A549 (cell line): ENCODE results near the gene AKAP8L. TPM values are rescaled to one million over a fixed set of nuclear protein-coding genes. Genes with fewer than 3 reads are reported as not detected.

Source experiments
- ATAC-seq, 2 experiments: fragments of 200-7000 bp in 1 of 2; fragments of >200 bp in 1 of 2; cut with Nextera tagmentation in 1 of 2; cut with Tn5 transposase in 1 of 2; 3 replicates each; pipeline versions ENCODE4 v1.8.0 to v1.9.1; 2018 to 2020; ENCODE audit warnings: mild to moderate bottlenecking in 1 of 2, moderate library complexity in 1 of 2
- CTCF ChIA-PET: fragments of 300-600 bp; sonication (Branson Sonifier 250); formaldehyde crosslinking; extraction: SDS; loops from one replicate; lab custom pipeline; 2021; ENCODE audit warnings: antibody characterized with exemption, inconsistent platforms; lab: Yijun Ruan, JAX
- POLR2A ChIA-PET: fragments of 350-600 bp; formaldehyde crosslinking; extraction: SDS; loops from one replicate; lab custom pipeline; 2021; ENCODE audit warnings: antibody characterized with exemption, inconsistent platforms; lab: Yijun Ruan, JAX
- DNase-seq, 2 experiments: peaks; one replicate each; pipeline versions ENCODE4 v3.0.0 to v3.0.0-alpha.2; 2011 to 2016; ENCODE audit warnings: low read depth in 1 of 2, low spot score in 1 of 2
- FAIRE-seq: peaks from 2 replicates; lab custom pipeline; 2011; peaks lifted over from hg19 to GRCh38; lab: Jason Lieb, UNC
- H3K27ac ChIP-seq, 2 experiments: fragments of >200 bp; sonication (Bioruptor Twin); formaldehyde crosslinking; 3 replicates each; pipeline ENCODE4 v1.5.1; 2016 to 2017
- H3K4me1 ChIP-seq: fragments of >200 bp; sonication (Bioruptor Twin); formaldehyde crosslinking; 3 replicates; pipeline ENCODE4 v1.6.1; 2016
- H3K4me2 ChIP-seq: fragments of >200 bp; sonication (Bioruptor Twin); formaldehyde crosslinking; 3 replicates; pipeline ENCODE4 v1.6.1; 2016
- H3K4me3 ChIP-seq: fragments of >200 bp; sonication (Bioruptor Twin); formaldehyde crosslinking; 3 replicates; pipeline ENCODE4 v1.5.1; 2016
- H3K9me3 ChIP-seq: fragments of >200 bp; sonication (Bioruptor Twin); formaldehyde crosslinking; 3 replicates; pipeline ENCODE4 v1.6.1; 2016
- ATOH8 ChIP-seq: fragments of 250-450 bp; sonication (Bioruptor Pico); IDR thresholded peaks from 2 replicates; pipeline ENCODE4 v1.5.0; 2020; ENCODE audit warnings: low read depth, mild to moderate bottlenecking, moderate library complexity
- CBX2 ChIP-seq: fragments of 200-600 bp; sonication (generic); IDR thresholded peaks from 2 replicates; pipeline ENCODE4 v1.6.1; 2016; ENCODE audit warnings: low read depth, mild to moderate bottlenecking, borderline replicate concordance
- CHD4 ChIP-seq: fragments of 200-600 bp; sonication (generic); IDR thresholded peaks from 2 replicates; pipeline ENCODE4 v1.6.1; 2016; ENCODE audit warnings: antibody characterized with exemption, mild to moderate bottlenecking, borderline replicate concordance
- EP300 ChIP-seq, 2 experiments: fragments of >200 bp; sonication (Bioruptor Twin); formaldehyde crosslinking; IDR thresholded peaks; 2 replicates in 1 of 2; 3 replicates in 1 of 2; pipeline ENCODE4 v1.6.1; 2016 to 2017
- FOSB ChIP-seq: fragments of 250-450 bp; sonication (Bioruptor Pico); IDR thresholded peaks from 2 replicates; pipeline ENCODE4 v1.5.0; 2020; ENCODE audit warnings: mild to moderate bottlenecking, moderate library complexity
- FOXS1 ChIP-seq: fragments of 250-450 bp; sonication (Bioruptor Pico); IDR thresholded peaks from 2 replicates; pipeline ENCODE4 v1.5.0; 2020; ENCODE audit warnings: mild to moderate bottlenecking, moderate library complexity
- HDAC2 ChIP-seq: fragments of 200-600 bp; sonication (generic); IDR thresholded peaks from 2 replicates; pipeline ENCODE4 v1.6.1; 2016
- HOXA7 ChIP-seq: fragments of 250-450 bp; sonication (Bioruptor Pico); IDR thresholded peaks from 2 replicates; pipeline ENCODE4 v1.5.0; 2020; ENCODE audit warnings: mild to moderate bottlenecking, moderate library complexity
- JUNB ChIP-seq: fragments of >200 bp; sonication (Bioruptor Twin); formaldehyde crosslinking; IDR thresholded peaks from 2 replicates; pipeline ENCODE4 v1.6.1; 2016
- KDM1A ChIP-seq: fragments of 200-600 bp; sonication (generic); IDR thresholded peaks from 2 replicates; pipeline ENCODE4 v1.6.1; 2016; ENCODE audit warnings: low read depth, mild to moderate bottlenecking
- MAZ ChIP-seq: fragments of 150-350 bp; IDR thresholded peaks from 2 replicates; pipeline ENCODE4 v1.6.1; 2014; ENCODE audit warnings: antibody characterized with exemption, low read depth, low read length, borderline replicate concordance
- PBX3 ChIP-seq: IDR thresholded peaks from 2 replicates; pipeline ENCODE4 v1.6.1; 2012
- POLR2AphosphoS2 ChIP-seq: conservative IDR thresholded peaks from 2 replicates; pipeline ENCODE4 v1.6.1; 2012; ENCODE audit warnings: low read length, improper control_type of control experiment, inconsistent platforms
- RCOR1 ChIP-seq: fragments of 150-350 bp; IDR thresholded peaks from 2 replicates; pipeline ENCODE4 v1.6.1; 2014; ENCODE audit warnings: antibody characterized with exemption, low read length, low read depth
- RNF2 ChIP-seq: fragments of 200-600 bp; sonication (generic); IDR thresholded peaks from 2 replicates; pipeline ENCODE4 v1.6.1; 2016; ENCODE audit warnings: low read depth, mild to moderate bottlenecking, antibody characterized with exemption, moderate library complexity, borderline replicate concordance
- SMC3 ChIP-seq: fragments of >200 bp; sonication (Bioruptor Twin); formaldehyde crosslinking; IDR thresholded peaks from 3 replicates; pipeline ENCODE4 v1.6.1; 2018; ENCODE audit warnings: inconsistent platforms
- TFCP2L1 ChIP-seq: fragments of 250-450 bp; sonication (Bioruptor Pico); IDR thresholded peaks from 2 replicates; pipeline ENCODE4 v1.5.0; 2021; ENCODE audit warnings: mild to moderate bottlenecking
- TP53 ChIP-seq: fragments of 250-450 bp; sonication (Bioruptor Pico); IDR thresholded peaks from 2 replicates; pipeline ENCODE4 v1.5.0; 2021; ENCODE audit warnings: mild to moderate bottlenecking, moderate library complexity
- ZFP36 ChIP-seq: fragments of 450-650 bp; IDR thresholded peaks from 2 replicates; pipeline ENCODE4 v1.6.1; 2014; ENCODE audit warnings: borderline replicate concordance; ENCODE audit not compliant: partially characterized antibody
- ZNF302 ChIP-seq: fragments of 250-450 bp; sonication (Bioruptor Pico); IDR thresholded peaks from 2 replicates; pipeline ENCODE4 v1.9.0; 2021; ENCODE audit warnings: inconsistent platforms, mild to moderate bottlenecking, moderate library complexity
- whole genome bisulfite sequencing: methylation state at CpG from one replicate; pipeline ENCODE4 v1.1.6; 2017; ENCODE audit errors: missing lambda C conversion rate; 5-methylcytosine and 5-hydroxymethylcytosine counted together
- polyA plus RNA-seq, 4 experiments: library from polyadenylated mRNA; depleted of rRNA in 3 of 4; stranded (reverse); fragments of >200 nt; fragmentation: RNase III in 1 of 4; extraction: RNeasy Plus Mini Kit Qiagen cat#74134 plus additional on column Dnase treatment in 1 of 4; gene quantifications; 2 replicates in 3 of 4; 3 replicates in 1 of 4; pipeline ENCODE4 v1.2.3, GENCODE V29; 2011 to 2017
- TF ChIP-seq, protein P1 (sequence below): fragments of >200 bp; sonication (Bioruptor Twin); formaldehyde crosslinking; IDR thresholded peaks from 3 replicates; pipeline ENCODE4 v1.6.1; 2016
- TF ChIP-seq, protein P2 (sequence below): fragments of >200 bp; sonication (Bioruptor Twin); formaldehyde crosslinking; IDR thresholded peaks from 3 replicates; pipeline ENCODE4 v1.5.1; 2016
- TF ChIP-seq, protein P3 (sequence below): IDR thresholded peaks from 2 replicates; pipeline ENCODE4 v1.6.1; 2012

The AKAP8L gene
- polyA plus RNA-seq, 2 of the 4 experiments (the other 2 are of a cell fraction), result 28.4 to 42.9 TPM

GRCh38 chr19:15428956-15429824 is 10.4 kb upstream of the AKAP8L start:
- DNase-seq, result no peak
- Histone ChIP-seq H3K4me1 (peaks cover 14% of the 10 kb centered on the region; the same call in 1 of the 3 replicates), H3K4me2 (no peak overlapping the region), H3K4me3 (no peak overlapping the region), H3K9me3 (no peaks in the 10 kb centered on the region), H3K27ac (no peak overlapping the region)
- ChIA-PET CTCF (interaction anchor here (1.1 to 1.8 kb wide), 2 partner anchors 10 kb away, joined by 4 to 11 read pairs; partner anchors contain the start of gene AKAP8L), POLR2A (no interaction called here)
- WGBS, result 79% methylated on average over 4 of the region's 22 CpGs
- FAIRE-seq, result no peak
- TF ChIP-seq FOSB (no peak), TP53 (no peak), RNF2 (no peak)
- ATAC-seq, result no peak

- ATAC-seq, result no peak
- no peak overlapping the region for H3K4me3 ChIP-seq
- no peak overlapping the region for H3K4me2 ChIP-seq
- ChIA-PET POLR2A (no interaction called here), CTCF (interaction anchor here (1.1 kb wide), 1 partner anchor 9 kb away, joined by 4 read pairs; the partner anchor contains the start of gene AKAP8L)
- no peak overlapping the region for H3K27ac ChIP-seq
- H3K9me3 ChIP-seq, result peaks cover 8% of the 10 kb centered on the region; the same call in 1 of the 3 replicates
- TF ChIP-seq ATOH8, result no peak
- no peak for TF ChIP-seq JUNB
- TF ChIP-seq POLR2AphosphoS2, result no peak
- TF ChIP-seq HDAC2, result no peak
- no peak for TF ChIP-seq KDM1A
- H3K4me1 ChIP-seq, result peaks cover 11% of the 10 kb centered on the region; the same call in 1 of the 3 replicates
- WGBS, result 95% methylated on average over 24 of the region's 35 CpGs
- DNase-seq, result no peak
- no peak for FAIRE-seq
Measured at GRCh38 chr19:15427991-15428471, 9.2 kb upstream of the AKAP8L start.

DNA sequence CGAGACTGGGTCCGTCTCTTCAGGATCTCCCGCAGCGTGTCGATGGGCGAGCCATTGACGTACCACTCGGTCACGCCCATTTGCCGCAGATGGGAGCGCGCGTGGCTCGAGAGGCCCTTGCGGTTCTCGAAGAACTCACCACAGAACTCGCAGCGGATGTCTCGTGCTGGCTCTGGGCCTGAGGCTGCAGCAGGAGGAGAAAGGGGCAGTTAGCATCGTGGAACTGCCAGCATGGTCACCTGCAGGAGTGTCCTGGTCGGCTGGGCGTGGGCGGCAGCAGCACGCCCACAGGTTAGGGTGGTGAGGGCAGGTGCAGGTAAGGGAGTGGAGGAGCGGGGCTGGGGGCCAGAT is 8.5 kb upstream of the AKAP8L start:
- H3K9me3 ChIP-seq, result peaks cover 8% of the 10 kb centered on the region; the same call in 1 of the 3 replicates
- CTCF ChIA-PET, result no interaction called here
- TF ChIP-seq ZFP36 (no peak), TFCP2L1 (CRISPR knock-in tag) (no peak), SMC3 (no peak), EP300 (IDR thresholded peaks at IDR 0.05) (no peak), ZNF302 (CRISPR knock-in tag) (no peak), CHD4 (no peak), TP53 (no peak), KDM1A (no peak), RCOR1 (no peak), CBX2 (no peak), HOXA7 (CRISPR knock-in tag) (no peak), PBX3 (no peak), MAZ (no peak), FOXS1 (CRISPR knock-in tag) (no peak)
- TF ChIP-seq, protein P1, sequence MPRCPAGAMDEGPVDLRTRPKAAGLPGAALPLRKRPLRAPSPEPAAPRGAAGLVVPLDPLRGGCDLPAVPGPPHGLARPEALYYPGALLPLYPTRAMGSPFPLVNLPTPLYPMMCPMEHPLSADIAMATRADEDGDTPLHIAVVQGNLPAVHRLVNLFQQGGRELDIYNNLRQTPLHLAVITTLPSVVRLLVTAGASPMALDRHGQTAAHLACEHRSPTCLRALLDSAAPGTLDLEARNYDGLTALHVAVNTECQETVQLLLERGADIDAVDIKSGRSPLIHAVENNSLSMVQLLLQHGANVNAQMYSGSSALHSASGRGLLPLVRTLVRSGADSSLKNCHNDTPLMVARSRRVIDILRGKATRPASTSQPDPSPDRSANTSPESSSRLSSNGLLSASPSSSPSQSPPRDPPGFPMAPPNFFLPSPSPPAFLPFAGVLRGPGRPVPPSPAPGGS, result no peak
- TF ChIP-seq, protein P2, sequence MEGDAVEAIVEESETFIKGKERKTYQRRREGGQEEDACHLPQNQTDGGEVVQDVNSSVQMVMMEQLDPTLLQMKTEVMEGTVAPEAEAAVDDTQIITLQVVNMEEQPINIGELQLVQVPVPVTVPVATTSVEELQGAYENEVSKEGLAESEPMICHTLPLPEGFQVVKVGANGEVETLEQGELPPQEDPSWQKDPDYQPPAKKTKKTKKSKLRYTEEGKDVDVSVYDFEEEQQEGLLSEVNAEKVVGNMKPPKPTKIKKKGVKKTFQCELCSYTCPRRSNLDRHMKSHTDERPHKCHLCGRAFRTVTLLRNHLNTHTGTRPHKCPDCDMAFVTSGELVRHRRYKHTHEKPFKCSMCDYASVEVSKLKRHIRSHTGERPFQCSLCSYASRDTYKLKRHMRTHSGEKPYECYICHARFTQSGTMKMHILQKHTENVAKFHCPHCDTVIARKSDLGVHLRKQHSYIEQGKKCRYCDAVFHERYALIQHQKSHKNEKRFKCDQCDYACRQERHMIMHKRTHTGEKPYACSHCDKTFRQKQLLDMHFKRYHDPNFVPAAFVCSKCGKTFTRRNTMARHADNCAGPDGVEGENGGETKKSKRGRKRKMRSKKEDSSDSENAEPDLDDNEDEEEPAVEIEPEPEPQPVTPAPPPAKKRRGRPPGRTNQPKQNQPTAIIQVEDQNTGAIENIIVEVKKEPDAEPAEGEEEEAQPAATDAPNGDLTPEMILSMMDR, result no peak
- TF ChIP-seq, protein P3, sequence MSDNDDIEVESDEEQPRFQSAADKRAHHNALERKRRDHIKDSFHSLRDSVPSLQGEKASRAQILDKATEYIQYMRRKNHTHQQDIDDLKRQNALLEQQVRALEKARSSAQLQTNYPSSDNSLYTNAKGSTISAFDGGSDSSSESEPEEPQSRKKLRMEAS, result no peak
- WGBS, result 94% methylated on average over 10 of the region's 25 CpGs
- DNase-seq (no peak), ATAC-seq (no peak), FAIRE-seq (no peak)
- H3K4me2 ChIP-seq, result no peak overlapping the region
- peaks cover 11% of the 10 kb centered on the region; the same call in 1 of the 3 replicates for H3K4me1 ChIP-seq
- POLR2A ChIA-PET, result no interaction called here
- H3K4me3 ChIP-seq, result no peak overlapping the region
- no peak overlapping the region for H3K27ac ChIP-seq
